ENCODE data around the gene SLC38A9. TPM values are rescaled to one million over a fixed set of nuclear protein-coding genes. Genes with fewer than 3 reads are reported as not detected.

SLC38A9 gene
- total and polyA plus RNA-seq, 10 donors, result 7.9 to 45.0 (median 27.5) TPM

Small RNA genes lying within 50 kb of the gene (small RNA-seq; reads per million reads assigned to genes)
- 0 reads per million in 4 donors for gene AC016632.1

Other genes starting within 250 kb of the SLC38A9 start
- gene PLPP1, start 177.4 kb downstream of the SLC38A9 start, total RNA-seq, result 10 to 100 TPM; 17.0 to 95.5 (median 40.0) TPM
- 10 to 100 TPM; 20.6 to 49.5 (median 34.1) TPM for gene PLPP1, start 177.4 kb downstream of the SLC38A9 start, polyA plus RNA-seq
- under 1 TPM in 1 of 7 donors, not detected in 6; 0.30 TPM for gene DDX4, start 25.7 kb upstream of the SLC38A9 start, total RNA-seq
- gene DDX4, start 25.7 kb upstream of the SLC38A9 start, polyA plus RNA-seq, result under 1 TPM in 1 of 3 donors, not detected in 2; 0.07 TPM
- gene IL31RA, start 139.0 kb upstream of the SLC38A9 start, total RNA-seq, result under 1 TPM in 1 of 7 donors, not detected in 6; 0.20 TPM
- under 1 TPM in 2 of 3 donors, not detected in 1; 0.02 to 0.03 TPM for gene IL31RA, start 139.0 kb upstream of the SLC38A9 start, polyA plus RNA-seq

Measured in spleen (tissue), 11 donors.